Gastroesophageal sphincter (tissue), 3 donors: ENCODE data around the gene ASIC1.

Experiments
- POLR2AphosphoS5 ChIP-seq: sonication (generic); formaldehyde crosslinking; IDR thresholded peaks from one replicate; pipeline ENCODE4 v1.6.1; 2017; ENCODE audit warnings: antibody characterized with exemption
- TF ChIP-seq, protein P1 (sequence below), 4 experiments: fragments of 200-600 bp in 2 of 4; fragments of 450-650 bp in 2 of 4; sonication (generic) in 1 of 4; IDR thresholded peaks; one replicate each; pipeline ENCODE4 v1.5.1; 2017 to 2019; ENCODE audit warnings: antibody characterized with exemption in 4 of 4, mild to moderate bottlenecking in 2 of 4, moderate library complexity in 2 of 4

DNA sequence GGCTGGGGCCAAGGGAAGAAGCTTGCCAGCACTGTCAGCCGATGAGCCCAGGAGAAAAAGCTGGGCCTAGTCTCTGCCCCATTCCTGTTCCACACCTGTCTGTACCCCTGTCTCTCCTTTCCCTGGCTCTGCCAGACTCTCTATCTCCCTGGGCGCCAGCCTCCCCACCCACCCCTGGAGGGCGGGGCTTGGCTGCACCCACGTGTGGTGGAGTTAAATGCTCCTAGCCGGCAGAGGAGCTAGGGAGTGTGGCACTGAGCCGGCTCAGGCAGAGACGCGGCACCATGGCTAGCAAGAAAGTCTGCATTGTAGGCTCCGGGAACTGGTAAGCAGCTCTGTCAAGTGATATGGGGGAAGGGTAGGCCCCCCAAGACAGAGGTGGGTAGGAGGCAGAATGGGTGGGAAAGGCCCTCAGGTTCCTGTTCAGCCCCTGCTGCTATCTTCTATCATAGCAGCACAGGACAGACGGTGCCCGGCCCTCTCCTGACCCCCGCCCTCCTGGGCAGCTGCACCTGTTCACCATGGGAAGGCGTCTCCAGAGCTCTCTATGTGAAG lies 46.4 kb downstream of the ASIC1 start, which contains the start of gene GPD1:
- TF ChIP-seq, protein P1, sequence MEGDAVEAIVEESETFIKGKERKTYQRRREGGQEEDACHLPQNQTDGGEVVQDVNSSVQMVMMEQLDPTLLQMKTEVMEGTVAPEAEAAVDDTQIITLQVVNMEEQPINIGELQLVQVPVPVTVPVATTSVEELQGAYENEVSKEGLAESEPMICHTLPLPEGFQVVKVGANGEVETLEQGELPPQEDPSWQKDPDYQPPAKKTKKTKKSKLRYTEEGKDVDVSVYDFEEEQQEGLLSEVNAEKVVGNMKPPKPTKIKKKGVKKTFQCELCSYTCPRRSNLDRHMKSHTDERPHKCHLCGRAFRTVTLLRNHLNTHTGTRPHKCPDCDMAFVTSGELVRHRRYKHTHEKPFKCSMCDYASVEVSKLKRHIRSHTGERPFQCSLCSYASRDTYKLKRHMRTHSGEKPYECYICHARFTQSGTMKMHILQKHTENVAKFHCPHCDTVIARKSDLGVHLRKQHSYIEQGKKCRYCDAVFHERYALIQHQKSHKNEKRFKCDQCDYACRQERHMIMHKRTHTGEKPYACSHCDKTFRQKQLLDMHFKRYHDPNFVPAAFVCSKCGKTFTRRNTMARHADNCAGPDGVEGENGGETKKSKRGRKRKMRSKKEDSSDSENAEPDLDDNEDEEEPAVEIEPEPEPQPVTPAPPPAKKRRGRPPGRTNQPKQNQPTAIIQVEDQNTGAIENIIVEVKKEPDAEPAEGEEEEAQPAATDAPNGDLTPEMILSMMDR (IDR thresholded peaks at IDR 0.05): peak in 1 of 4 experiments; percentile 9
- no peak for TF ChIP-seq POLR2AphosphoS5
